ENCODE results near the gene SCYGR6.

DNA sequence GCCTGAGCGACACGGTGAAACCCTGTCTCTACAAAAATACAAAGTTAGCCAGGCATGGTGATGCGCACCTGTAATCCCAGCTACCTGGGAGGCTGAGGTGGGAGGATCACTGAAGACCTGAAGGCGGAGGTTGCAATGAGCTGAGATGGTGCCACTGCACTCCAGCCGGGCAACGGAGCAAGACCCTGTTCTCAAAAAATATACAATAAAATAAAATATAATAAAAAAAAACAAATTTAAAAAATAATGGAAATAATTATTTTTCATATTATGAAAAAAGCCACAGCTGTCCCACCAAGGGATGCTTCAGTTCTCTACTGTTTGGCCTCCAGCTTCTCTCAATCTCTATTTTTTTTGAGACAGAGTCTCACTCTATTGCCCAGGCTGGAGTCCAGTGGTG lies 17.2 kb downstream of the SCYGR6 start:
- TF ChIP-seq, protein P1, sequence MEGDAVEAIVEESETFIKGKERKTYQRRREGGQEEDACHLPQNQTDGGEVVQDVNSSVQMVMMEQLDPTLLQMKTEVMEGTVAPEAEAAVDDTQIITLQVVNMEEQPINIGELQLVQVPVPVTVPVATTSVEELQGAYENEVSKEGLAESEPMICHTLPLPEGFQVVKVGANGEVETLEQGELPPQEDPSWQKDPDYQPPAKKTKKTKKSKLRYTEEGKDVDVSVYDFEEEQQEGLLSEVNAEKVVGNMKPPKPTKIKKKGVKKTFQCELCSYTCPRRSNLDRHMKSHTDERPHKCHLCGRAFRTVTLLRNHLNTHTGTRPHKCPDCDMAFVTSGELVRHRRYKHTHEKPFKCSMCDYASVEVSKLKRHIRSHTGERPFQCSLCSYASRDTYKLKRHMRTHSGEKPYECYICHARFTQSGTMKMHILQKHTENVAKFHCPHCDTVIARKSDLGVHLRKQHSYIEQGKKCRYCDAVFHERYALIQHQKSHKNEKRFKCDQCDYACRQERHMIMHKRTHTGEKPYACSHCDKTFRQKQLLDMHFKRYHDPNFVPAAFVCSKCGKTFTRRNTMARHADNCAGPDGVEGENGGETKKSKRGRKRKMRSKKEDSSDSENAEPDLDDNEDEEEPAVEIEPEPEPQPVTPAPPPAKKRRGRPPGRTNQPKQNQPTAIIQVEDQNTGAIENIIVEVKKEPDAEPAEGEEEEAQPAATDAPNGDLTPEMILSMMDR (IDR thresholded peaks at IDR 0.05), result no peak
- no peak for TF ChIP-seq POLR2A (IDR thresholded peaks at IDR 0.05)
